CD4-positive, alpha-beta T cell treated with Interferon gamma for 1 hour (primary cell): ENCODE measurements around the gene ZRANB1.
A peak's percentile ranks its signal among the peaks of the same experiment; 100 is the strongest.

Experiments
- DNase-seq: peaks from one replicate; pipeline ENCODE4 v3.0.0-alpha.2; 2020

Gene ZRANB1

GRCh38 chr10:125008689-125009638 lies 67.0 kb downstream of the ZRANB1 start:
- DNase-seq: no peak

DNA sequence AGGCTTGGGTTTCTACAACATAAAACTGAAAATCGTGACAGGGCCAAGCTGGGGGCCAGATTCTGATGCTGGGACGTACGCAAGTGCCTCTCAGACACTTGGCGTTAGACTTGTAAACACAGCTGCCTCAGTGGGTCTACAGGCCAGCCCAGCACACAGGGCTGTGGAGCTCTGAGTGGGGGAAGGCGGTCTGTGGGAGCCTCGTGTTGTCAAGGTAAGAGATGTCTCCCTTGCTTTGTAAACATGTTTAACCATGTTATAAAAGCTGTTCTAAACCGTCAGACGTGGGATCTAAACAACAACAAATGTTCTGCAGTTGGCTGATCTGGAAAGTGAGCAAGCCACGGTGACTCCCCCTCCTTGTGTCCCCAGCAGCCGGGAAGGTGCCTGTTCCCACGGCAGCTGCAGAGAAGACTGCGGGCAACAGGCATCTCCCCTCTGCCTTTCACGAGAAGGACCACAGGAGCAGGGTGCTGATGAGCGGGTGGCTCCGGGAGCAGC lies 67.8 kb downstream of the ZRANB1 start:
- DNase-seq: no peak

DNA sequence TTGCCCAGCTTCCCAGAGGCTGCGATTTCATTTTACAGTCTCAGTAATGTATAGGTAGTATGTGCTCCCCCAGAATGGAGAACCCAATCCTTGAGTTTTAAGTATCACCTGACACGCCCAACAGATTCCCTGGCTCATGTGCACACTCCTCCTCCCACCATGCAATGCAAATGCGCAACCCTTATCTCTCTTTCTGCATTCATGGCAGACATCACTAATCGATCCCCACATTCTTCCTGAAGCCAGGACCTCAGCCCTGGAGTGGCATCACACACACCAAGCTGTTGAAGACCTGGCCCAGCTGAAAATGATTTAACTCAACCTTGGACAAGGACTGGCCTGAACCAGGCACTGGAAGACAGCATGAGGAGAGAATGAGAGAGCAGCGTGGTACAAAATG lies 68.4 kb downstream of the ZRANB1 start:
- DNase-seq: no peak

DNA sequence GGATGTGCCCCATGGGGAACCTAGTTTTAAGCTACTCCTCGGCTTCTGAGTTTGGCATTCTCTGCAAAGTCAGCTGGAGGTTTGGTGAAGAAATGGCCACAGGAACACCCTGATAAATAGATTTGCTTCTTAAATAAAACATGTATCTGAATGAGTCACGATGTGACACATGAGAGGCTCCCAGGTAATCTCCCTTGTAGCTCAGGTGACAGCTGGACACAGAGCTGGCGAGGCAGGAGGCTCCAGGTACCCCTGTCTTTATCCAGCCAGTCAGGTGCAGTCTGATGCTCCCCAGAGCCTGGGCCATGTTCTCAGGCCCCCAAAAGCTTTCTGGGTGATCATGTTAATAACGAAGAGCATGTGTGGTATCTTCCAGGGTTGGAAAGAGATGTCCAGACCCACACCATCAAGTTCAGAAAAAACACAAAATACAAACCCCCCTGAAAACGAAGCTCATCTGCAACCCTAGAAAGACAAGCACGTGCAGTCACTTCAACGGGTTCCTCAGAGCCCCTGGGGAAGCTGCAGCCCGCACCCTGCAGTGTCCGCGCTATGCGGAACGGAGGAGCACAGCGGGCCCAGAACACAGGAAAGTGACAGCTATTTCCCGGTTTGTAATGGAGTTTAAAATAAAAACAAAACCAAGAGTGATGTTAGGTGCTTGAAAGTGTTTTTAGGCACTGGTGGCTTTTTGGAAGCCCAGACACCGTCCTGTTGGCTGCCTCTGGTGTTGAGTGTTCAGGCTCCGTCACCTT lies 69.4 kb downstream of the ZRANB1 start:
- no peak for DNase-seq

GRCh38 chr10:125011926-125012705 lies 70.2 kb downstream of the ZRANB1 start:
- no peak for DNase-seq

GRCh38 chr10:125012851-125013528 lies 71.1 kb downstream of the ZRANB1 start:
- no peak for DNase-seq

- DNase-seq: no peak
Observed at GRCh38 chr10:125013529-125013872, 71.6 kb downstream of the ZRANB1 start.

DNA sequence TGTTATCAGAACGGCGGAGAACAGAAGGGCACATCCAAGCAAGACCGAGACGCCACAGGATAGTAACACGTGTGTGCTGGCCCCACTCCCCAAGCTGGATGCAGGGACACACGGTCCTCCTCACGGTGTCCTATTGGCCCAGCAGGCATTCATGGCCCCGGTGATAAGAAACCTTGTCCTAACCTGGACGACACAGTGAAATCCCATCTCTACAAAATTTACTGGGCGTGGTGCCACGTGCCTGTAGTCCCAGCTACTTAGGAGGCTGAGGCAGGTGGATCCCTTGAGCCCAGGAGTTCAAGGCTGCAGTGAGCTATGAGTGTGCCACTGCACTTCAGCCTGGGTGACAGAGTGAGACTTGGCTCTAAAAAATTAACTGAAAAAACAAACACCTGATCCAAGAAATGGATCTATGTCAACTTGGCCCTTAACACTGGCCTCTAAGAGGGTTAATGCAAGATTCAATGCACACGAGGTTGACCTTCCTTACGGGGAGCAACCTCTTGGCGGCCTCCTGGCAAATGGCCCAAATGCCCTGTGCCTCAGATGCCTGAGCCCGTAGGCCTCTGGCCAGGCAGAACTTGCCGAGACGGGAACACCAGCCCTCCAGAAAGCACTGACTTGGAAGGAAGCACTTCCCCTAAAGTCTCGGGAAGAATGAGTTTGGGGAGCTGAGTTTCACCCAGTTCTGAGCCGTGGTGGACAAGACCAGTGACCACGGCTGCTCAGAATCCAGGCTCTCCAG lies 72.3 kb downstream of the ZRANB1 start:
- no peak for DNase-seq

- DNase-seq: no peak
Observed at GRCh38 chr10:125014836-125015355, 73.0 kb downstream of the ZRANB1 start.

- DNase-seq: peak; percentile 5
Observed at GRCh38 chr10:125015356-125015944, 73.5 kb downstream of the ZRANB1 start.

DNA sequence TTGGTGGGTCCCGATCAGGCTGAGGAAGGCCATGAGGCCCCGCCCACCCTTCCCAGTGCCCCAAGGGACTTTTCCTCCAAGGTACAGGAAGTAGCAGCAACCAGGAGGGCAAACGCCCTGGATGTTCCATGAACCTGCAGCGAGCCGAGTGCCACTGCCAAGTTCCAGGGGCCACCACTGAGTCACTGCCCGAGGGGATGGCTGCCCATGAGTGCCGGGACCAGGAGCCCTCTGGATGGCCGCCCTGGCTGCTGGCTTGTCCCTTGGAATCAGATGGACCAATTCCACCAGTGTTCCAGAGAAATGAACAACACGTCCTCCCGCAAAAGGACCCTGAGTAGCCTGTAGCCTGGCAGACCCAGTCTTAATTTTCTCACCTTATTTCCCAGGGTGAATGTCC lies 74.2 kb downstream of the ZRANB1 start:
- no peak for DNase-seq

- DNase-seq: no peak
Observed at GRCh38 chr10:125016611-125017202, 74.8 kb downstream of the ZRANB1 start.

- no peak for DNase-seq
Observed at GRCh38 chr10:125017547-125018298, 75.8 kb downstream of the ZRANB1 start.

DNA sequence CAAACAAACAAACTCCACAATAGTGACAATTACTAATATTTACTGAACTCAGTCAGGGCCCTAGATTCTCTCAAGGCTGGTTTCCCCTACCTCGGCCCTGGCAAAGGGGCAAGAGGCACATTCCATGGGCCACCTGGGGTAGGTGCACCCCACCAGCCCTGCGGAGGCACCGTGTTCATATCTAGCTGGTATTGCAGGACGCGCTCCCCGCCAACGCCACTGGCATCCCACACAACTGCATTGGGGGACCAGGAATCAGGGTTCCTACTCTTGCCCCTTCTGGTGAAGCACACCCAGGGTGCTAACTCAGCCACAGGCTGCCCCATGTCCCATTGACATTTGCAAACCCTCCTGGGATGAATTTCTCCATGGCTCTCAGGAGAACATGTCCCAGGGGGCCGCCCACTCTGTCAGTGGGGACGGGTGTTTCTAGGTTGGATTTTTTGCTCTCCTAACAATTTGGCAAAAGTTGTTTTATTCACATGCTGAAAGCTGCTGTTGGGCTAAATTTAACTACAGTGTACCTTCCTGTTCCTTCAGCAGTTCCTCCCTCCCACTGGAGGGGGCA lies 76.7 kb downstream of the ZRANB1 start:
- no peak for DNase-seq

DNA sequence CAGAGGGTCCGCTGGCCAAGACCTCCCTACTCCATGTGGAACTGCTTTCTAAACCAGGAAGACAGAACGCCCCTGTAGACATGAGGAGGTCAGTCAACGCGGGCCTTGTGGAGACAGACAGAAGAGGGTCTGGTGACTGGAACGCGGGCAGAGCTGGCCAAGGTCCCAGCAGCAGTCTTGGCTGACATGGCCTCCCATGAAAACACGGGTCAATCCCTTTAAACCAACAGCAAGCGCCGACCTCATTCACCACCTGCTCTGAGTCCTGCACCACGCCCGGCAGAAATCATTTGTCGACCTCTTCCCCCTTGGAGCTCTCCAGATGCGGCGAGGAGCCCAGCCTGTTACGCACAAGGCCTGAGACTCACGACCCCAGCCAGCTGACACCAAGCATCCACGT lies 78.5 kb downstream of the ZRANB1 start:
- DNase-seq: no peak

DNA sequence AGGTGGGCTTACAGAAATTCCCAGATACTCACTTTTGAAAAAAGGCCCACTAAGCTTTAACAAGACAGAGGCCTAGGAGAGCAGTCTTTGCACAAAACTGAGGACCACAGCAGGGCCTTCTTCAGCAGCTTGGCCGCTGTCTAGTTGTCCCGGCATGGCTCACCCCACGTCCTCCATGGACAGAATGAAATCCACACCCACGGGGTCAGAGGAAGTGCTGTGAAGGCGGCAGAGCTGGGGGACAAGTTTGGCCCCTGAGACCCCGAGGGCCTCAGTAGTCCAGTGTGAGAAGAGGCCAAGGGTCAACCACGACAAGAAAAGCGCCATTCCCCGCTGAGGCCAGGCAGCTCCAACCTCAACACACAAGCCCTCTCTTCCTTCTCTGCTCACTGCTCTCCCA lies 78.9 kb downstream of the ZRANB1 start:
- no peak for DNase-seq

DNA sequence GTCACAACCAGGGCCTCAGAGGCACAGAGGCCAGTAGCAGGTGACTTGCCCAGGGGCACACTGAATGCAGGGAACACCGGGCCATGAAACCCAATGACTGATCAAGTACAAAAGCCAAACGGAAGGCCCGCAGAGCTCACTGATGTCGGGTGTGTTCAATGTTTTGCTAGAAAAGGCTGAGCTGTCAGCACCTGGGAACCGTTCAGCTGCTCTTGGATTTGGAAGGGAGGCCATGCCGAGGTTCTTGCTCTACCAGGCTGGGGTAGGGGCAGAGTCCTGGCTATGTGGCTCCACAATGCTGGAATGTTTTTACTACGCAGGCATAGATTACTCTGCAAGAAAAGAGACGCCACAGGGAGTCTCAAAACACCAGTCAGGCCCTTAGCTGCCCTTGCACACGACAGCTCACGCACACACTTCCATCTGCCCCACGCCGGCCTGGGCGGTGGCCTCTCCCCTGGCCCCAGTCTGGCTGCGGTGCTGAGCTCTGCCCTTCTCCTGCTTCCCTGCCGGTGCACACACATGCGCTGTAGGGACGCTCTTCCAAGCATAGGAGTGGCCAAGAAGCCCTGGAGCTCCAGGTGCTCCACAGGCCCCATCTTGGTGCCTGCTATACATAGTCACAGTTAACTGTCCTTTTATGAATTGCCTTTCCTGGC lies 79.9 kb downstream of the ZRANB1 start:
- DNase-seq: no peak

- DNase-seq: no peak
Observed at GRCh38 chr10:125022671-125023070, 80.7 kb downstream of the ZRANB1 start.

DNA sequence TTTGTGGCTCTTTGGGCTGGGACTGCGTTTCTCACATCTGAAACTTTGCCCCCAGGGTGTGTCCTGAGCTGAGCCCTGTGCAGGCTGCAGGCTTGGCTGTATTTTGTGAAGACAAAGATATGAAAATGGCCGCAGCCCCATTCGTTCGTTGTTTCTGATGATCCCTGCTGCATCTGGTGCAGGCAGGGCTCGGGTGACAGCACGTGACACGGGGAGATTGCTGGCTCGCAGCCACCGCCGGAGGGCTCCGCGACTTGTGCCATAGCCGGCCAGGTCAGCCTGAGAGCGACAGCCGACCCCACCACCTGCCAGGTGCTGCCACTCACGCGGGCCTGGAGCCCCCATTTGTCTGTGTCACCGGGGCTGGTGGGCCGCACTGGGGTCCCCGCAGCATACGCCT lies 81.3 kb downstream of the ZRANB1 start:
- no peak for DNase-seq
